Measurements from ENCODE around the gene SLIT1.
A peak's percentile ranks its signal among the peaks of the same experiment; 100 is the strongest.

The SLIT1 gene

GRCh38 chr10:97192952-97193435, 7.2 kb upstream of the SLIT1 start:
- Histone ChIP-seq H3K27ac (ENCODE audit: low read depth, low read length, poor library complexity, severe bottlenecking) (no peak overlapping the region), H3K27me3 (ENCODE audit: insufficient read depth, low read length) (no peaks in the 10 kb centered on the region), H3K9me2 (ENCODE audit: low read depth, low read length) (no peaks in the 10 kb centered on the region)

DNA sequence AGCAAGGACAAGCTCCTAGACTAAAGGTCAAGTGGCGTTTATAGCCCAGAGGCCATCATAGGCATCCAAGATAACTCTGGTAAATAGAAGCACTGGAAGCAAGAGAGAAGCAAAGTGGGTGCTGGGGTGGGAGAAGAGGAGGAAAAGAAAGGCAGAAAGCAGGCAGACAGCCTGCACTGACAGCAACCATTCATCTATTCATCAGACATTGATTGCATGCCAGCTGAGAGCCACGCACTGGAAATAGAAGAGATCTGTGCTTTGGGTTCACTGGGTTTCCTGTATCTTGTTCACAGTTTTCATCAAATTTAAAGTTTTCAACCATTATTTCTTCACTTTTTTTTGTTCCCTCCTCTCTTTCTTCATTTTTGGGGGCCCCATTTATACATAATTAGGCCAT, 4.7 kb upstream of the SLIT1 start:
- TF ChIP-seq EZH2 (IDR thresholded peaks at IDR 0.05; ENCODE audit: borderline replicate concordance, low read length), result no peak
- H3K27me3 ChIP-seq (ENCODE audit: insufficient read depth, low read length), result no peaks in the 10 kb centered on the region

More at GRCh38 chr10:97192952-97193435, 7.2 kb upstream of the SLIT1 start:
- no peak overlapping the region for H3K9ac ChIP-seq (ENCODE audit: low read length)
- no peak overlapping the region for H3K4me3 ChIP-seq (ENCODE audit: low read depth, low read length, poor library complexity, severe bottlenecking)
- H4K20me1 ChIP-seq (ENCODE audit: insufficient read depth, low read length), result no peaks in the 10 kb centered on the region
- H3F3A ChIP-seq (ENCODE audit: insufficient read depth, low read length), result no peaks in the 10 kb centered on the region
- no peak for TF ChIP-seq CTCF (IDR thresholded peaks at IDR 0.05; ENCODE audit: low read length)
- no peaks in the 10 kb centered on the region for H3K36me3 ChIP-seq (ENCODE audit: insufficient read depth, low read length)
- peaks cover 36% of the 10 kb centered on the region for H3K4me1 ChIP-seq (ENCODE audit: insufficient read depth, low read length, severe bottlenecking)
- H3K9me3 ChIP-seq (ENCODE audit: low read length), result no peaks in the 10 kb centered on the region
- H2AFZ ChIP-seq (ENCODE audit: low read length), result no peak overlapping the region
- no peak overlapping the region for H3K4me2 ChIP-seq (ENCODE audit: low read length)
- H3K79me2 ChIP-seq (ENCODE audit: insufficient read depth, low read length), result no peaks in the 10 kb centered on the region

DNA sequence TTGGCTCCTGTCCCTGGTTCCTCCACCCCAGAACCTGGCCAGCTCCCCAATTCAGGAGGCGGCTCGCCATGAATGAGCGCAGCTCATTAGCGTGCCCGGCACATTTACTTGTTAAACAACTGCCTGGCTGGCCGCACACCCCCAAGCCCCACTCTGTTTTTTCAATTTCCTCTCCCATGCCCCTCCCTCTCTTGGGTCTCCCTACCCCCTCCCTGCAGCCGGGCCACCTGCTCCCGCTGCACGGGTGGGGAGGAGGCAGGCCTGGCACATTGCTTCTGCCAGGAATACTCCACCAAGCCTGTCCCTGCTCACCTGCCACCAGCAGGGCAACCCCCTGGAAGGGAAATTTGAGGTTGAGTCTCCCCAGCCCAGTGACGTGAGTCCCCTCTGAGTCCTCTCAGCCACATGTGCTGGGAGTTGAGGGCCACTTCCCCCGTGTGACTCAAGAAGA, 2.5 kb upstream of the SLIT1 start:
- peak overlapping the region; percentile 37; the same call in 1 of the 2 replicates for H3K4me2 ChIP-seq (ENCODE audit: low read length)

More for the DNA sequence above, 4.7 kb upstream of the SLIT1 start:
- no peaks in the 10 kb centered on the region for H3K36me3 ChIP-seq (ENCODE audit: insufficient read depth, low read length)
- no peak overlapping the region for H3K4me2 ChIP-seq (ENCODE audit: low read length)
- H3F3A ChIP-seq (ENCODE audit: insufficient read depth, low read length), result no peaks in the 10 kb centered on the region
- peak overlapping the region; percentile 54 for H3K27ac ChIP-seq (ENCODE audit: low read depth, low read length, poor library complexity, severe bottlenecking)
- H4K20me1 ChIP-seq (ENCODE audit: insufficient read depth, low read length), result no peaks in the 10 kb centered on the region
- H3K4me1 ChIP-seq (ENCODE audit: insufficient read depth, low read length, severe bottlenecking), result peaks cover 28% of the 10 kb centered on the region
- no peaks in the 10 kb centered on the region for H3K9me3 ChIP-seq (ENCODE audit: low read length)
- no peaks in the 10 kb centered on the region for H3K9me2 ChIP-seq (ENCODE audit: low read depth, low read length)
- H3K4me3 ChIP-seq (ENCODE audit: low read depth, low read length, poor library complexity, severe bottlenecking), result no peak overlapping the region
- no peak overlapping the region for H2AFZ ChIP-seq (ENCODE audit: low read length)
- no peaks in the 10 kb centered on the region for H3K79me2 ChIP-seq (ENCODE audit: insufficient read depth, low read length)
- H3K9ac ChIP-seq (ENCODE audit: low read length), result no peak overlapping the region

More for the DNA sequence above, 2.5 kb upstream of the SLIT1 start:
- H4K20me1 ChIP-seq (ENCODE audit: insufficient read depth, low read length), result no peaks in the 10 kb centered on the region
- no peak overlapping the region for H3K4me3 ChIP-seq (ENCODE audit: low read depth, low read length, poor library complexity, severe bottlenecking)
- H3K4me1 ChIP-seq (ENCODE audit: insufficient read depth, low read length, severe bottlenecking), result peaks cover 27% of the 10 kb centered on the region
- no peaks in the 10 kb centered on the region for H3K36me3 ChIP-seq (ENCODE audit: insufficient read depth, low read length)
- 0 out of 2 replicates have a peak, but pooled peaks cover 5% of the 10 kb centered on the region for H3K79me2 ChIP-seq (ENCODE audit: insufficient read depth, low read length)
- no peaks in the 10 kb centered on the region for H3K9me2 ChIP-seq (ENCODE audit: low read depth, low read length)
- peak overlapping the region; percentile 9; the same call in 1 of the 2 replicates for H3K9ac ChIP-seq (ENCODE audit: low read length)
- no peak overlapping the region for H2AFZ ChIP-seq (ENCODE audit: low read length)
- no peaks in the 10 kb centered on the region for H3K27me3 ChIP-seq (ENCODE audit: insufficient read depth, low read length)
- H3K27ac ChIP-seq (ENCODE audit: low read depth, low read length, poor library complexity, severe bottlenecking), result peak overlapping the region; percentile 68
- no peaks in the 10 kb centered on the region for H3F3A ChIP-seq (ENCODE audit: insufficient read depth, low read length)
- no peaks in the 10 kb centered on the region for H3K9me3 ChIP-seq (ENCODE audit: low read length)
- TF ChIP-seq CTCF (IDR thresholded peaks at IDR 0.05; ENCODE audit: low read length), result no peak
- TF ChIP-seq EZH2 (IDR thresholded peaks at IDR 0.05; ENCODE audit: borderline replicate concordance, low read length), result no peak
